GM12892 (cell line): ENCODE results near the gene CHPT1.
"Not testable (repeated sequence)": the region's sequence is repeated elsewhere in the genome, so short reads cannot be mapped to it uniquely, and the experiment has no call there.

Source experiments
- DNase-seq: peaks from one replicate; pipeline ENCODE4 v3.0.0; 2011; ENCODE audit not compliant: insufficient read length
- FAIRE-seq: peaks from 2 replicates; lab custom pipeline; 2011; peaks lifted over from hg19 to GRCh38; lab: Jason Lieb, UNC
- POLR2A ChIP-seq: IDR thresholded peaks from 2 replicates; pipeline ENCODE4 v1.6.1; 2011; ENCODE audit warnings: low read depth, low read length, control low read depth
- POLR2AphosphoS5 ChIP-seq: IDR thresholded peaks from 2 replicates; pipeline ENCODE4 v1.6.1; 2011; ENCODE audit warnings: low read depth, low read length, control low read depth
- TAF1 ChIP-seq: IDR thresholded peaks from 2 replicates; pipeline ENCODE4 v1.6.1; 2011; ENCODE audit warnings: low read depth, mild to moderate bottlenecking, control low read depth, low read length, borderline replicate concordance

CHPT1 gene

DNA sequence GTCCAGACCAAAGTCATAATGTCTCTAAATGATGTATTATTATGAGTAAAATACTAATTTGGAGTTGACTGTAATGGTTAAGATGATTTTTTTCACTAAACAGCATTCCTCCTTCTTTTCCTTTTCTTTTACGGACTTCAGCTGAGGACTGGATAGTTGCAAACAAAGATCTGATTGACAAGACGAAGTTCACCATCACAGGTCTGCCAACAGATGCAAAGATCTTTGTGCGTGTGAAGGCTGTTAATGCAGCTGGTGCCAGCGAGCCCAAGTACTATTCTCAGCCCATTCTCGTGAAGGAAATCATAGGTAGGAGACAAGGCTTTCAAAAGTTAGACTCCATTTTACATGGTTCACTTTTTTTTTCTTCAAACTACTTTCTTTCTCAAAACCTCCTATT is 29.8 kb upstream of the CHPT1 start:
- FAIRE-seq (peak; percentile 38), DNase-seq (no peak)
- TF ChIP-seq POLR2AphosphoS5 (no peak), TAF1 (no peak), POLR2A (no peak)

- TF ChIP-seq POLR2A (no peak), POLR2AphosphoS5 (no peak), TAF1 (no peak)
- DNase-seq, result no peak
- peak; percentile 27 for FAIRE-seq
Observed at GRCh38 chr12:101670007-101670671, 27.3 kb upstream of the CHPT1 start.

- peak; percentile 12 for DNase-seq
- no peak for TF ChIP-seq TAF1
- no peak for TF ChIP-seq POLR2AphosphoS5
- TF ChIP-seq POLR2A, result no peak
- peak; percentile 77 for FAIRE-seq
Observed at GRCh38 chr12:101671157-101671791, 26.2 kb upstream of the CHPT1 start.

DNA sequence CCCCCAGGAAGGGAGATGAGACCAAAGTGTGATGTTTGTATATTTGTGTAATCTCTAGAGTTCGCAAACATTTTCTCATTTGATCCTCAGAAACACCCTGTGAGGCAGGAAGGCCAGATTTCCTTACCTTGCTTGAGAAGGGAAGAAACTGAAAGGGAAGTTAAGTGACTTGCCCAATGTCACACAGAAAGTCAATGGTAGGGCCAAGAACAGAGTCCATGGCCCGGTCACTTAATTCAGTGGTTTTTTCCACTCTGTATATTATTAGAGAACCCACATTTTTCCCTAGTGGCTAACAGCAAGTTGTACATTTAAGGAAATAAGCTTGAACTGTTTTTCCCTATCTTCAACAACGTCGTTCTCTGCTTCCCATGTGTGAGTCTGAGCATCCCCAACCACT is 25.6 kb upstream of the CHPT1 start:
- peak; percentile 50 for FAIRE-seq
- TF ChIP-seq POLR2AphosphoS5 (no peak), TAF1 (no peak), POLR2A (no peak)

DNA sequence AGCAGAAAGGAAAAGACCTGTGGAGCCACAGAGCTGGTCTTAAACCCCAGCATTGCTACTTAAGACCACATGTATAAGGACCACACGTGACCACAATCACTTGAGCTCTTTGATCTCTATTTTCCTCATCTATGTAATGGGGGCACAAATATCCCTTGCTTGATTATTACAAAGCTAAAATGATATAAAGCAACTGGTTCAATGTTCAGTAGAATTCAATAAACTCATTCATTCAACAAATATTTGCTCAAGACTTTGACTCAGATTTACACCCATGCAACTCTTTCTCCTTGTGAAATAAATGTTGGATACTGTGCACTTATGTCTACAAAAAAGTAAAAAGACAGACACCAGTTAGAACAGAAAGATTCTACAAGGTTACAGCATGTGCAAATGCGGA is 21.9 kb upstream of the CHPT1 start:
- no peak for DNase-seq
- FAIRE-seq, result no peak
- TF ChIP-seq TAF1 (no peak), POLR2A (no peak), POLR2AphosphoS5 (no peak)

More for the DNA sequence above, 25.6 kb upstream of the CHPT1 start:
- DNase-seq, result no peak

- not testable (repeated sequence) for DNase-seq, FAIRE-seq
Observed at GRCh38 chr12:101676497-101676896, 20.9 kb upstream of the CHPT1 start.

DNA sequence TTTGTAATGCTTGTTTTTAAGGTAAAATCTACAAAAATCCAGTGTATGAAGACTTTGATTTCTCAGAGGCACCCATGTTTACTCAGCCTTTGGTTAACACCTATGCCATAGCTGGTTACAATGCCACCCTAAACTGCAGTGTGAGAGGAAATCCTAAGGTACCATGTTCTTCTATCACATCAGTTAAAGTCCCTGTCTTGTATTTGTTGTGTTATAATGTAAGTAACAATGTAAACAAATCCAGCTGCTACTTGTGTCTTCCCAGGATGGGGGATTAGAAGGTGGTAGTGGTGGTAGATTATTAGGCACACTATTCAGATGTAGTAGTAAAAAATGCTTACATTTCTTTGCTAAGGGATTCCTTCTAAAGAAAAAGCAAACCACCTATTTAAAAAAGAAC is 19.4 kb upstream of the CHPT1 start:
- FAIRE-seq, result no peak
- DNase-seq, result no peak
- TF ChIP-seq POLR2A (no peak), POLR2AphosphoS5 (no peak), TAF1 (no peak)

- no peak for TF ChIP-seq POLR2AphosphoS5
- no peak for TF ChIP-seq POLR2A
- TF ChIP-seq TAF1, result no peak
- DNase-seq (no peak), FAIRE-seq (no peak)
Observed at GRCh38 chr12:101680240-101680639, 17.2 kb upstream of the CHPT1 start.

GRCh38 chr12:101680647-101681046 is 16.8 kb upstream of the CHPT1 start:
- FAIRE-seq (no peak), DNase-seq (no peak)
- TF ChIP-seq TAF1 (no peak), POLR2AphosphoS5 (no peak), POLR2A (no peak)

DNA sequence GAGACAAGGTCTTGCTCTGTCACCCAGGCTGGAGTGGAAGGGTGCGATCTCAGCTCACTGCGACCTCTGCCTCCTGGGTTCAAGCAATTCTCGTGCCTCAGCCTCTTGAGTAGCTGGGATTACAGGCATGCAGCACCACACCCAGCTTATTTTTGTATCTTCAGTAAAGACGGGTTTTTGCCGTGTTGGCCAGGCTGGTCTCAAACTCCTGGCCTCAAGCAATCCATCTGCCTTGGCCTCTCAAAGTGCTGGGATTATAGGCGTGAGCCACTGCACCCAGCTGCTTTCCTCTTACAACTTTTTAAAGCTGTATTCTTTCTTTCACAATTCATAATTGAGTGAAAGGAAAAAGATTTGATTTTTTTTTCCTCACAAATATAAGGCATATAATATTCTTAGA is 15.8 kb upstream of the CHPT1 start:
- DNase-seq, FAIRE-seq: not testable (repeated sequence)

DNA sequence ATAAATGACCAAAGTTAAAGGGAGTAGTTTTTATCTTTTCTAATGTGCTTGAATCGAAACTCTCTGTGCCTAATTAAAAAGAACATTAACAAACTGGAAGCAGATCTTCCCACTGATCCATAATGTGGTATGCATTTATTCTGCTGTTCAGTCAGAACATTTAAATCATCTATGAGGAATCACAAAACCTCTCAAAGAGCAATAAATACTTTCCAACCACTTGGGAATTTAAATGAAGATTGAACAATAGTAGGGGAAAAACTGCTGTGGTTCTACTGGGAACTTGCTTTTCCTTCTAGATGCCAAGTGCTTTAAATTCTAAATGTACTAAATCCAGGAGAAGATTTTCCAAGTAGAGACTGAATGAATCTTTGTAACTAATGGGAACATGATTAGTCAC is 12.3 kb upstream of the CHPT1 start:
- no peak for TF ChIP-seq POLR2AphosphoS5
- TF ChIP-seq TAF1, result no peak
- no peak for TF ChIP-seq POLR2A
- FAIRE-seq (no peak), DNase-seq (no peak)

GRCh38 chr12:101686176-101686575 is 11.3 kb upstream of the CHPT1 start:
- DNase-seq, result no peak
- TF ChIP-seq TAF1 (no peak), POLR2AphosphoS5 (no peak), POLR2A (no peak)
- no peak for FAIRE-seq

- TF ChIP-seq POLR2A (no peak), POLR2AphosphoS5 (no peak), TAF1 (no peak)
- FAIRE-seq (no peak), DNase-seq (no peak)
Observed at GRCh38 chr12:101690544-101691098, 6.8 kb upstream of the CHPT1 start.
